ENCODE data around the gene SBF2. TPM values are rescaled to one million over a fixed set of nuclear protein-coding genes. Genes with fewer than 3 reads are reported as not detected.

The SBF2 gene
- total and polyA plus RNA-seq, 2 of the 13 experiments (the other 11 are each of a cell fraction or from before 2014, with no cell fraction given) = 24.0 to 45.8 TPM

DNA sequence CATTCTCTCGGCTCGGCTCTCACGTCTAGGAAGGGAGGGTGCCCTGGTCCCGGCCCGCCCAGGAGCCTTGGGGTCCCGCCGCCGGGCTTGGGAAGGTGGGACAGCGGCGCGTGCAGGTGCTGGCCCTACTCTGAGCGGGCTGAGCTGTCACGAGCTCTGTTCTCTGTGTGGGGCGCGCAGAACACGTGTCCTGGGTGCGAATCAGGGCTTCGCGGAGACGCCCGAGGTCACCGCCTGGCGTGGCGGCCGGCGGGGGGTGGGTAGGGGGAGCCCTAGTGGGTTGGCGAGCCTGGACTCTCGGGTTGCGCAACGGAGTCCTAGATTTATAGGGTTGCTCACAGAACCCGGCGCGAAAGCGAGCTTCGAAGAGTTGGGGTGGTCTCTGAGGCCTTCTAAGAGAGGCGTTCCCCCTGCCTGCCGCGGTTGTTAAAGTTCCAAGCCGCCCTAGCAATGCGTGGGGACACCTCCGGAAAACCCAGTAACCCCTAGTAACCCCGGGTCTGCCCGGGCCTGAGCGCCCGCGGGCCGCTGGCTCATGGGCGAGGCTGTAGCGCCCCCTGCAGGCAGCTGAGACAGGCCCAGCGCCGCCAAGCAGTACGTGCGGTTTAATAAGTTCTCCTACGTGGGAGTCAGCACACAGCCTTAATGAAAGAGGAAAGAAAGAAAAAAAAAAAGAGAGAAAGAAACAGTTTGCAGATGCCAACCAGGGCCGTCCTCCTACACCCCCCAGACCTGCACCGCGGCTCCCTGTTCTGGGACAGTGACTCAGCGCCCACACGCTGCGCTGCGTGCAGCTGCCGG is 13.6 kb upstream of the SBF2 start (continued):
- no peak for TF ChIP-seq GTF2F1 (IDR thresholded peaks at IDR 0.05; ENCODE audit: low read length)
- 0 out of 2 replicates have a peak, but pooled peaks have one; percentile 20 for TF ChIP-seq RARA (CRISPR knock-in tag; IDR thresholded peaks at IDR 0.05)
- TF ChIP-seq, protein P1, sequence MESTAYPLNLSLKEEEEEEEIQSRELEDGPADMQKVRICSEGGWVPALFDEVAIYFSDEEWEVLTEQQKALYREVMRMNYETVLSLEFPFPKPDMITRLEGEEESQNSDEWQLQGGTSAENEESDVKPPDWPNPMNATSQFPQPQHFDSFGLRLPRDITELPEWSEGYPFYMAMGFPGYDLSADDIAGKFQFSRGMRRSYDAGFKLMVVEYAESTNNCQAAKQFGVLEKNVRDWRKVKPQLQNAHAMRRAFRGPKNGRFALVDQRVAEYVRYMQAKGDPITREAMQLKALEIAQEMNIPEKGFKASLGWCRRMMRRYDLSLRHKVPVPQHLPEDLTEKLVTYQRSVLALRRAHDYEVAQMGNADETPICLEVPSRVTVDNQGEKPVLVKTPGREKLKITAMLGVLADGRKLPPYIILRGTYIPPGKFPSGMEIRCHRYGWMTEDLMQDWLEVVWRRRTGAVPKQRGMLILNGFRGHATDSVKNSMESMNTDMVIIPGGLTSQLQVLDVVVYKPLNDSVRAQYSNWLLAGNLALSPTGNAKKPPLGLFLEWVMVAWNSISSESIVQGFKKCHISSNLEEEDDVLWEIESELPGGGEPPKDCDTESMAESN (CRISPR knock-in tag; conservative IDR thresholded peaks at IDR 0.05) = no peak
- no peak for TF ChIP-seq MIXL1 (CRISPR knock-in tag; IDR thresholded peaks at IDR 0.05)
- TF ChIP-seq, protein P2, sequence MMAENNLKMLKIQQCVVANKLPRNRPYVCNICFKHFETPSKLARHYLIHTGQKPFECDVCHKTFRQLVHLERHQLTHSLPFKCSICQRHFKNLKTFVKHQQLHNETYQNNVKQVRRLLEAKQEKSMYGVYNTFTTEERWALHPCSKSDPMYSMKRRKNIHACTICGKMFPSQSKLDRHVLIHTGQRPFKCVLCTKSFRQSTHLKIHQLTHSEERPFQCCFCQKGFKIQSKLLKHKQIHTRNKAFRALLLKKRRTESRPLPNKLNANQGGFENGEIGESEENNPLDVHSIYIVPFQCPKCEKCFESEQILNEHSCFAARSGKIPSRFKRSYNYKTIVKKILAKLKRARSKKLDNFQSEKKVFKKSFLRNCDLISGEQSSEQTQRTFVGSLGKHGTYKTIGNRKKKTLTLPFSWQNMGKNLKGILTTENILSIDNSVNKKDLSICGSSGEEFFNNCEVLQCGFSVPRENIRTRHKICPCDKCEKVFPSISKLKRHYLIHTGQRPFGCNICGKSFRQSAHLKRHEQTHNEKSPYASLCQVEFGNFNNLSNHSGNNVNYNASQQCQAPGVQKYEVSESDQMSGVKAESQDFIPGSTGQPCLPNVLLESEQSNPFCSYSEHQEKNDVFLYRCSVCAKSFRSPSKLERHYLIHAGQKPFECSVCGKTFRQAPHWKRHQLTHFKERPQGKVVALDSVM (CRISPR knock-in tag; IDR thresholded peaks at IDR 0.05) = no peak
- TF ChIP-seq, protein P3, sequence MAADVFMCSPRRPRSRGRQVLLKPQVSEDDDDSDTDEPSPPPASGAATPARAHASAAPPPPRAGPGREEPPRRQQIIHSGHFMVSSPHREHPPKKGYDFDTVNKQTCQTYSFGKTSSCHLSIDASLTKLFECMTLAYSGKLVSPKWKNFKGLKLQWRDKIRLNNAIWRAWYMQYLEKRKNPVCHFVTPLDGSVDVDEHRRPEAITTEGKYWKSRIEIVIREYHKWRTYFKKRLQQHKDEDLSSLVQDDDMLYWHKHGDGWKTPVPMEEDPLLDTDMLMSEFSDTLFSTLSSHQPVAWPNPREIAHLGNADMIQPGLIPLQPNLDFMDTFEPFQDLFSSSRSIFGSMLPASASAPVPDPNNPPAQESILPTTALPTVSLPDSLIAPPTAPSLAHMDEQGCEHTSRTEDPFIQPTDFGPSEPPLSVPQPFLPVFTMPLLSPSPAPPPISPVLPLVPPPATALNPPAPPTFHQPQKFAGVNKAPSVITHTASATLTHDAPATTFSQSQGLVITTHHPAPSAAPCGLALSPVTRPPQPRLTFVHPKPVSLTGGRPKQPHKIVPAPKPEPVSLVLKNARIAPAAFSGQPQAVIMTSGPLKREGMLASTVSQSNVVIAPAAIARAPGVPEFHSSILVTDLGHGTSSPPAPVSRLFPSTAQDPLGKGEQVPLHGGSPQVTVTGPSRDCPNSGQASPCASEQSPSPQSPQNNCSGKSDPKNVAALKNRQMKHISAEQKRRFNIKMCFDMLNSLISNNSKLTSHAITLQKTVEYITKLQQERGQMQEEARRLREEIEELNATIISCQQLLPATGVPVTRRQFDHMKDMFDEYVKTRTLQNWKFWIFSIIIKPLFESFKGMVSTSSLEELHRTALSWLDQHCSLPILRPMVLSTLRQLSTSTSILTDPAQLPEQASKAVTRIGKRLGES (CRISPR knock-in tag; IDR thresholded peaks at IDR 0.05; ENCODE audit: borderline replicate concordance) = no peak
- TF ChIP-seq REXO4 (CRISPR knock-in tag; IDR thresholded peaks at IDR 0.05; ENCODE audit: borderline replicate concordance) = no peak
- TF ChIP-seq ZNF180 (CRISPR knock-in tag; IDR thresholded peaks at IDR 0.05; ENCODE audit: borderline replicate concordance, low read depth) = no peak
- TF ChIP-seq GZF1 (CRISPR knock-in tag; IDR thresholded peaks at IDR 0.05) = no peak
- TF ChIP-seq ZNF331 (CRISPR knock-in tag; IDR thresholded peaks at IDR 0.05) = no peak
- TF ChIP-seq HHEX (CRISPR knock-in tag; IDR thresholded peaks at IDR 0.05) = no peak
- TF ChIP-seq ZNF775 (CRISPR knock-in tag; IDR thresholded peaks at IDR 0.05; ENCODE audit: borderline replicate concordance) = no peak
- no peak for TF ChIP-seq PCBP2 (optimal IDR thresholded peaks at IDR 0.05; ENCODE audit: low read depth, low read length, poor library complexity, severe bottlenecking)
- TF ChIP-seq, protein P4, sequence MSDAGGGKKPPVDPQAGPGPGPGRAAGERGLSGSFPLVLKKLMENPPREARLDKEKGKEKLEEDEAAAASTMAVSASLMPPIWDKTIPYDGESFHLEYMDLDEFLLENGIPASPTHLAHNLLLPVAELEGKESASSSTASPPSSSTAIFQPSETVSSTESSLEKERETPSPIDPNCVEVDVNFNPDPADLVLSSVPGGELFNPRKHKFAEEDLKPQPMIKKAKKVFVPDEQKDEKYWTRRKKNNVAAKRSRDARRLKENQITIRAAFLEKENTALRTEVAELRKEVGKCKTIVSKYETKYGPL (CRISPR knock-in tag; IDR thresholded peaks at IDR 0.05) = no peak
- no peak for TF ChIP-seq ZZZ3 (CRISPR knock-in tag; IDR thresholded peaks at IDR 0.05; ENCODE audit: borderline replicate concordance)
- no peak for TF ChIP-seq XRCC5 (optimal IDR thresholded peaks at IDR 0.05; ENCODE audit: low read length)
- TF ChIP-seq POLR2AphosphoS5 (IDR thresholded peaks at IDR 0.05; ENCODE audit: low read depth, low read length) = no peak
- TF ChIP-seq, protein P5, sequence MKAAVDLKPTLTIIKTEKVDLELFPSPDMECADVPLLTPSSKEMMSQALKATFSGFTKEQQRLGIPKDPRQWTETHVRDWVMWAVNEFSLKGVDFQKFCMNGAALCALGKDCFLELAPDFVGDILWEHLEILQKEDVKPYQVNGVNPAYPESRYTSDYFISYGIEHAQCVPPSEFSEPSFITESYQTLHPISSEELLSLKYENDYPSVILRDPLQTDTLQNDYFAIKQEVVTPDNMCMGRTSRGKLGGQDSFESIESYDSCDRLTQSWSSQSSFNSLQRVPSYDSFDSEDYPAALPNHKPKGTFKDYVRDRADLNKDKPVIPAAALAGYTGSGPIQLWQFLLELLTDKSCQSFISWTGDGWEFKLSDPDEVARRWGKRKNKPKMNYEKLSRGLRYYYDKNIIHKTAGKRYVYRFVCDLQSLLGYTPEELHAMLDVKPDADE (CRISPR knock-in tag; IDR thresholded peaks at IDR 0.05) = no peak
- no peak for TF ChIP-seq WIZ (CRISPR knock-in tag; IDR thresholded peaks at IDR 0.05)
- no peak for TF ChIP-seq ZNF30 (CRISPR knock-in tag; IDR thresholded peaks at IDR 0.05)
